NCI-H2227 (cell line): ENCODE results near the gene CSNK1G2.
A peak's percentile ranks its signal among the peaks of the same experiment; 100 is the strongest.

ENCODE experiments used
- DNase-seq: peaks from one replicate; lab custom pipeline; 2025; ENCODE audit not compliant: unreplicated experiment; lab: John Stamatoyannopoulos, UW

The CSNK1G2 gene

DNA sequence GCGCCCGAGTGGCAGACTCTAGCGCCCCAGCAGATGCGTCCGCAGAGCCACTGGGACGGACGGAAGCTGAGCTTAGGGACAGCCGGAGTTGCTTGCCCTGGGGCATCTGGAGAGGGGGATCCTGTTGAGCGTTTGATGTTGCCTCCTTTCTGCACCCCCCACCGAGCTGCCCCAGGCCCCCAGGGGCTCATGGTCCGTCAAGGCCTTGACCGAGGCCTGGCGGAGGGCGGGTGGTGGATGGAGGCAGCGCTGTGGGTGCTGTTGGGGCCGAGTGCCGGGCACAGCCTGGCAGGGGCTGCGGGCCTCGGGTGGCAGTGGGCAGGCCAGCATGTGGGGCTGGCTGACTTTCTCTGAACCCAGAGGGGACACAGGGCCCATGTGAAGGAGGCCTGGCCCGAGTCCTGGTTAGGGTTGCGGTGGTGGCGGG lies 2.7 kb downstream of the CSNK1G2 start:
- no peak for DNase-seq

DNA sequence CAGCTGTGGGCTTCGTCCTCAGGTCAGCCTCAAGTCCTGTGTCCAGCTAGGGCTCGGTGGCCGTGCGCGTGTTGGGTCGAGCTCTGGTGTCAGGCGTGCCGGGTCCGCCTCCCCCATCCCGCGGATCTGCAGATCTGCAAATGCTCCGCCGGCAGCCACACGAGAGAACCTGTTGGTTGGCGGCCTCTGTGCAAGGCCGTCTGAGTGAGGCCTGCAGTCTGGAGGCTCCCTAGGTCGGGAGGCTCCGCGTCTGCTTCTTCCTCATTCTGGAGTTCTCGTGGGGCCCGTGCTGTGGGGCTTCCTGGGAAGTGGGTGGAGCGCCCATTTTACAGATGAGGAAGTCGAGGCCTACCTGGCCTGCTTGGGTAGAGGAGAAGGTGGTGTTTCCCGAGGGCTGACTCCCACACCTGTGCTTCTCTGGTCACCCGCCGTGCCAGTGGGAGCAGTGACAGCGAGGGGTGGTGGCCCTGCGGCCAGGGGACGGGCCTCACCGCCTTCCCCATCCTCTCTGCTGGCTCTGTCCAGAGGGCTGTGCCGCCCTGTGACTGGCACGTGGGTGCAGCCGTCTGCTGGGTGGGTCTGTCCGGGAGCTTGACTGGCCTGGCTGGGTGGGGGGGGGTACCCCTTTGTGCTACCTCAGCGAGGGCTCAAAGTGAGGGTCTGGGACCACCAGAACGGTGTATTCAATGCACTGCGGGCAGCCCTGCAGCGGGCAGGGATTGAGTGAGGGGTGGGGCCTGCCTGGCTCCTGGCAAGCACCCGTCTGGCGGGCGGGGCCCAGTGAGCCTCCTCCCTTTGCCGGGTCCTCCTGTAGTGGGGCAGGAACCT lies 3.3 kb downstream of the CSNK1G2 start:
- DNase-seq = no peak

DNA sequence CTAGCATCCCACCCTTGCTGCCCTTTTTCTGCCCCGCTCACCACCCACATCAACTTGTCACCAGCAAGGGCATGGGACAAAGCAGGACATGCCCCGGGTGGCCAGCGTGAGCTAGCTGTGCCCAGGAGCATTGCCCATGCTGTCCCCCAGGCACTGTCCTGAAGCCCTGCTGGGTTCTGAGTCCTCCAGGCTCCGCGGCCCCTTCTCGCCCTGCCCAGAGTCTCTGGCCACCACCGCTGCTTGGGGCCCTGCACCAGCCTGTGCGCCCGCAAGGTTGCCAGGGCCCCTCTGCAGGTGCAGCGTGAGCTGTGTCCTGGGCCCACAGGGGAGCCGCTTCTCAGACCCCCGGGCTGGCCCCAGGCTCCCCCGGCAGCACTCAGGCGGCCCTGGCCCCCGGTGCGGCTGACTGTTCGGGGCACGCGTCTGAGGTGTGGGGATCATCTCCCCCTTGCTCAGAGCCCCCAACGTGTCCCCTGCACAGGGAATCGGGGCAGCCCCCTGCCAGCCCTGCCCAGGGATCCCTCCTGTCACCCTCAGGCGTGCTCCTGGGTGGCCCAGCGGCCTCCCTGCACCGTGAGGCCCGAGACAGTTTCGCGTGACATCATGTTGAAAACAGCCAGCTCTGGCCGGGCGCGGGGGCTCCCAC lies 4.1 kb downstream of the CSNK1G2 start:
- no peak for DNase-seq

DNA sequence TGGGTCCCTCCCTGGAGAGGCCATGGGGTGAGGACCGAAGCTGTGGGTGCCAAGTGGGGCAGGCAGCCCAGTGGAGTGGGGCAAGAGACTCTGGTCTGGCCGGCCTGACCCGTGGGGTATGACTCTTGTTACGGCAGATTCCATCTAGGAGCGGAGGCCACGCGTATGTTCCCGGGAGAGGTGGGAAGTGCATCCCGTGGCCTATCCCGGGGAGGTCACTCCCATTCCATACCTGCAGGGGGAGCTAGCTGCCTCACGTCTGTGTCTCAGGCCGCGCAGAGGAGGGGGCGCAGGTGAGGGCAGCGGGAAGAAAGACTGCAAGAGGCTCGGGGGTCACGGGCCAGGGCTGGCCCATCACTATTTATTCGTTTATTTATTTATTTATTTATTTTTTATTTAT lies 4.9 kb downstream of the CSNK1G2 start:
- DNase-seq = peak; percentile 4

DNA sequence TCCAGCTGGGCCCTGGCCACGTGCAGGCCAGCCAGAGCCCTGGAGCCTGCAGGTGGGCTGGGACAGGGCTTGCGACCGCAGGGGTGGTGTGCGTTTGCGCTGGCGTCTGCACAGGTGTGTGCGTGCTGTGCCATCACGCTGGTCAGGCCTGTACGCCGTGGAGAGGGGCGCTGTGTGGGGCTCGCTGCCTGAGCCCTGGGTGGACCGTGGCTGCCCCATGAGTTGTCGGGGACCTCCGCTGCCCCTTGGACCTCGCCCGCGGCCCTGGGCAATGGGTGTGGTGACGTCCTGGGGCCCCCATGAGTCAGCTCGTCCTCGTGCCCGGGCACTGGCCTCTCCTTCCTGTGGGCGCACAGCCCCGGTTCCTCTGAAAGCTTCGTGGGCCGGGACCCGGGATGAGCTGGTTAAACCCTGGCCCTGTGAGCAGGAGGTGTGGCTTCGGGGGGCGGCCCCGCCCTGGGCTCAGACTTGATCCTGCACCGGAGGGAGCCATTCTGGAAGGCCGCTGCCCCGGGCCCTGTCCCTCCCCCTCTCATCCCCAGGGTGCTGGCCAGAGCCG lies 6.8 kb downstream of the CSNK1G2 start:
- no peak for DNase-seq

DNA sequence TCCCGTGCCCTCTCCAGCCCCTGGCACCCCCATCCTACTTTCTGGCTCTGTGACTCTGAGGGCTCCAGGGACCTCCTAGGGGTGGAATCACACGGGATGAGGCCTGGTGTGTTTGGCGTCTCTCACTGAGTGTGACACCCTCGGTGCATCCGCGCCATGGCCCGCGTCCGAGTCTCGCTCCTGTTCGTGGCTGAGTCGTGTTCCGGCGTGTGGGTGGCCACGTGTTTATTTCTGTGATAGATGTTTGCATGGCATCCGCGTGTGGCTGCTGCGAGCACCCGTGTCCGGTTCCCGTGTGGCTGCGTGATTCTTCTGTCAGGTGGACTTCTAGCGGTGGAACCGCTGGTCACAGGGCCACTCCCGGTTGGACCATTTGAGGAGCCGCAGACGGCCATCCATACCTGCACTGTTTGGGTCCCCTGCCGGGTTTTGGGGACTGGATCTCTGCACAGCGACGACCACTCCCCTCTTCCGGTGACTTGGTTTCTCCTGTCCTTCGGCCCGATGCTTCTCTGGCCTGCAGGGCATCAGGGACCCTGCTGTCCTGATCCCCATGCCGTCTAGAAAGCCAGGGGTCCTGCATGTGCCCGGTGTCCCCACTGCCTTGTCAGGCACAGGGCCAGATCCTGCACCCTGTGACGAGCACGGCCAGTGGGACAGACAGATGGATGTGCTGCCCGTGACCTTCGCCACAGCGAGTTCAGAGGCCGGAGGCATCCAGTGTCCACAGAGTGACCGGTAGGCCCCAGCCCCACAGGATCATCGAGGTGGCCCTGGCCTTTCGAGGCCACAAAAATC lies 8.5 kb downstream of the CSNK1G2 start:
- DNase-seq = no peak

DNA sequence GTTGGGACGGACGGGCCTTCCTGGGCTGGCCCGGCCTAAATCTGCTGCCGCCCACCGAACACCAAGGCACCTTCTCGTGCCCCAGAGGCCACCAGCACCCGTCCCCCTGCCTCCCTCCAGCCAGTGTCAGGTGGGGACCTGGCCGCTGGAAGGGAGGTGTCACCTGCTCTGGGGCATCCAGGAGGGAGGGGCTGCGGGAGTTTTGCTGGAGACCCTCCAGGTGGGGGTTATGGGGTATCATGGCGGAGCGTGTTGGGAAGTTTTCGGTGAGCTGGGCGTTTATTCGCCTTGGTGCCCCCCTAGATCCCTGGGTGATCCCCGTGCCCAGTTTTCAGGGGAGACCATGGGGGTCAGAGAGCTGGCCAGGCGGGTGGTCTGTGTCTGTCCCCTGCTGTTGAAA lies 9.7 kb downstream of the CSNK1G2 start:
- no peak for DNase-seq

DNA sequence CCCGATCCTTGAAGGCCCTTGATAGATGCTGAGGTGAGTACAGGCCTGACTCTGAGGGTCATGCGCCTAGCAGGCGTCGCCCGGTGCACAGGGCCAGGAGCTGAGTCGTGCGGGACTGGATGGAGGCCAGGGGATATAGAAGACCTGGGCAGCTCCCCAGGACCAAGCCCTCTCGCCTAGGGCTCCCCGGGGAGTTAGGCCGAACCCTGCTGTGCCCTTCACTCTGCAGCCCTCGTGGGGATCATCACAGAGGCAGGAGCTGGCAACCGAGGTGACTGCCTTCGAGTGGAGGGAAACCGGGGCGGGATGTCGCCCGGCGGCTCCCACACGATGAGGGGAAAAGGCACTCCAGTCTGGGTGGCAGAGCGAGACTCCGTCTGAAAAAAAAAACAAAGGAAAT lies 11.7 kb downstream of the CSNK1G2 start:
- DNase-seq = no peak

DNA sequence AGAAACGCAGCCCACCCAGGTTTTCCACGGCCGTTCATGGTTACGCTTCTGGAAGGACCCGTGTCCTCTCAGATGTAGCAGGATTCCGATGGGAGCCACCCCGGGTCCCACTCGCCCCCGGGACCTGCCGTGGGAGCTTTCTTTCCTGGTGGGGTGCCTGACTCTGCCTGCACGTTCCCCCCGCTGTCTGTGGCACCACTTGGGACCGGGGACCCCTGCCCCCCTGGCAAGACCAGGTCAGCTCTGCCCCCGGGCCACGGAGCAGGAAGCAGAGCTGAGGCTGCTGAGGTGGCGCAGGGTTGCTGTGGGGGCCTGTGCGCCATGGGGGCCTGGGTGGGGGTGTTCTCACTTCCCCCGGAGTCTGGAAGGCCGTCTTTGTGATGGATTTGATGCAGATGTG lies 12.1 kb downstream of the CSNK1G2 start:
- no peak for DNase-seq

DNA sequence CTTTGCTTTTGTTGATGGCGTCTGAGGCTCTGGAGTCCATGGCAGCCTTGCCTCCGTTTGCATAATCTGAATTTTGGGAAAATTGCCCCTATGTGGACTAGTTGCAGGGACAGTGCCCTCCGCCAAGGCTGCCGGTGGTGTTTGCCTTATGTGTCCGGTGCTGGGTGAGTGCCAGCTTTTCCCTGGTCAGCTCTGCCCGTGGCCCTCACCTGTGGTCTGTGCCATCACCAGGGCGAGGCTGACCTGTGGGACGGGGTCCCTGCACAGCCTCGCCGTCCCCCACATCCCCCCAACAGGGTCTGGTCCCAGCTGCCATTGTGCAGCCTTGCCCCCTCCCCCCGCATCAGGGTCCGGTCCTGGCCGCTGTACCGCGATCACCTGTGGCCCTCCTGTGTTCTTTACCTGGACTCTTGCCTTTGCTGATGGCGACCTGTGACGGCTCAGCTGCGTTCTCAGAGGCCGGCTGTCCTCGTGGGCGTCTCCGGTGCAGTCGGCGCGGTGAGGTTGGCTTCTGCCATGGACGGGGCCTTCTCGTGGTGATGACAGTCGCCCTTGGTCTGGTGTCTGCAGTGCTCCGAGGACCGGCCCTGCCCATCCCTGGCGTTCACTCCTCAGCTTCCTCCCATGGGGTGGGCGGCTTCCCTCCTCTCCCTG lies 12.6 kb downstream of the CSNK1G2 start:
- DNase-seq = no peak

DNA sequence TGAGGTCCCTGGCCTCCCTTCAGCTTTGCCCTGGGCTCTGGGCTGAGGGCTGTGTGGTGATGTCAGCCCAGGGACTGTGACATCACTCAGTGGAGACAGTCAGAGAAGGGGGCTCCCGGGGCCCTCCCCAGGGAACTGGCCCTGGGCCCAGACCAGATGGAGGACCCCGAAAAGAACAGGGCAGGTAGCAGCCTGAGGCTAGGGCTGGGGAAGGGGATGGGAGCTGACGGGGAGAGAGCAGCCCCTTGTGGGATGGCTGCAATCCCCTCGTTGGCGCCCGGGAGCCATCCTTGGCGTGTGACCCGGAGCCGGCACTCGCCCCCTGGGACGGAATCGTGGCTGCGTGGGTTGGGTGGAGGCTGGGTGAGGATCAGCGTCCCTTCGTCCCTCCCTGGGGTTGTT lies 13.6 kb downstream of the CSNK1G2 start:
- DNase-seq = no peak

DNA sequence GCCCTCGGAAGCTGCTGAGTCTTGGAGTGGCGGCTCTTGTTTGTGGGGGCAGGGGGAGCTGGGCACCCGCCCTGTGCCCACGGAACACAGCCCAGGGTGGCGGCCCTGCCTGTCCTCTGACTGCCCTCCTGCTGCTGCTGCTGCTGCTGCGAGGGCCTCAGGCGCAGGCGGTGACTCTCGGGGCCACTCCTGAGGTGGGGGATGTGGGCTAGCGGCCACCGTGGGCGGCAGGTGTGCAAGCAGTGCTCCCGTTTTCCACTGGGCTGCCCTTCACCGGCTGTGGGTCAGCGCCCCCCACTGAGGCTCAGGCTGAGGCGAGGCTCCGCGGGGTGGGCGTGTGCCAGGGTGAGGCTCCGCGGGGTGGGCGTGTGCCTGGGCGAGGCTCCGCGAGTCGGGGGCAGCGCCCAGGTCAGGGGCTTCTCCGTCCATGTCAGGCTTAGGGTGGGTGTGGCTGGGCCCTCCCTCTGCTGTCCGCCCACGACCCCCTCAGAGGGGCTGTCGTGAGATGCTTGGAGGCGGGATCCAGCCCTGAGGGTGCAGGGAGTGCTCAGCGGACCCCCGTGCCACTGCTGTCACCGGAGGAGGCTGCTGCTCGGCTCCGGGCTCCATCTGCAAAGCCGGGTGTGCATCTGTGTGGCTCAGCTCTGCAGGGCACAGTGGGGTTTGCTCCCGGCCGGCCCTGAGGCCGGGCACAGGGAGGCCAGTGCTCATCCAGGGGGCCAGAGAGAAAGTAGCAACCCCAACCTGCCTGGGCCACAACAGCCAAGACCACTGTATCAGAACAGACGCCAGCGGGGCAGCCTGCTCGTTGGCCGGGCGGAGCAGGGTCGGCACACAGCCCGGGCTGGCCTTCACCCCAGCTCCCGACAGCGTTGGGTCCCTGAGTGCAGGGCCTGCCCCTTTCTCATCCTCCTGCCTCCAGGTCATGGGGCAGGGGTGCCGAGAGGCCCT lies 14.5 kb downstream of the CSNK1G2 start:
- DNase-seq = no peak

DNA sequence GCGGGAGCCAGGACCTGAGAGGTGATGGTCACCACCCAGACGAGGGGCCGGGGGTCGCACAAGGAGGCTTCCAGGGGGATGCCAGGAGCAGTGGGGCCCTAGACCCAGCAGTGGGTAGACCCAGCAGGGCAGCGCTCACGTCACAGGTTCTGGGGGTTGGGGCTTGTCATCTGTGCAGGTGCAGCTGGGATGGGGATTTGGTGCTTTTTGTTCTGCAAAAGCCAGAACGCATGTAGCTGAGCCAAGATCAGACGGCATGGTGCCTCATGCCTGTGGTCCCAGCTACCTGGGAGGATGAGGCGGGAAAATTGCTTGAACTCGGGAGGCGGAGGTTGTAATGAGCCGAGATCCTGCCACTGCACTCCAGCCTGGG lies 15.1 kb downstream of the CSNK1G2 start:
- no peak for DNase-seq

DNA sequence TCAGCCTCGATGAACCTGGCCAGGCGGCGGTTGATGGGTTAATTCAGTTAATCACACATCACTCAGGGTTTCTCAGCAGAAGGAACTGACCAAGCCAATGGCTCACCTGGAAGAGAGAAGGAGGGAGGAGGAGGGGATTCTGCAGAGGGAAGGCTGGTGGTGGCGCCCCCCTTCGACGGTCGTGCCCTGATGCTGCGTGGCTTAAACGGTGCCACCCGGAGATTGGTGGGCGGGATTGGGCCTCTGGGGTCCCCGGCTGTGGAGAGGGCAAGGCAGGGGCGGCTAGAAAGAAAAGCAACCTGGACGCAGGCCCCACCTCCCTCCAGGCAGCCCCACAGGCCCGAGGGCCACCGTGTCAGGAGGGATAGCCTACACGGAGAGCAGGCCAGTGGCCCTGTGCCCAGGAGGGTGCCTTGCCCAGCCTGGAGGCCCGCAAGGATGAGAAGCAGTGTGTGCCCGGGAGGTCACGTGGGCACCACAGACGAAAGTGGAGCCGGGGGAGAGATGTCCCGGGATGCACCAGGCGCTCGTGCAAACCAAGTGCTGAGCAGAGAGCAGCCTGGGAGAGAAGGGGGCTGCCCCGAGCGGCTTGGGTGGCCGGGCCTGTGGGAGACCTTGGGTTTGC lies 16.0 kb downstream of the CSNK1G2 start:
- no peak for DNase-seq

DNA sequence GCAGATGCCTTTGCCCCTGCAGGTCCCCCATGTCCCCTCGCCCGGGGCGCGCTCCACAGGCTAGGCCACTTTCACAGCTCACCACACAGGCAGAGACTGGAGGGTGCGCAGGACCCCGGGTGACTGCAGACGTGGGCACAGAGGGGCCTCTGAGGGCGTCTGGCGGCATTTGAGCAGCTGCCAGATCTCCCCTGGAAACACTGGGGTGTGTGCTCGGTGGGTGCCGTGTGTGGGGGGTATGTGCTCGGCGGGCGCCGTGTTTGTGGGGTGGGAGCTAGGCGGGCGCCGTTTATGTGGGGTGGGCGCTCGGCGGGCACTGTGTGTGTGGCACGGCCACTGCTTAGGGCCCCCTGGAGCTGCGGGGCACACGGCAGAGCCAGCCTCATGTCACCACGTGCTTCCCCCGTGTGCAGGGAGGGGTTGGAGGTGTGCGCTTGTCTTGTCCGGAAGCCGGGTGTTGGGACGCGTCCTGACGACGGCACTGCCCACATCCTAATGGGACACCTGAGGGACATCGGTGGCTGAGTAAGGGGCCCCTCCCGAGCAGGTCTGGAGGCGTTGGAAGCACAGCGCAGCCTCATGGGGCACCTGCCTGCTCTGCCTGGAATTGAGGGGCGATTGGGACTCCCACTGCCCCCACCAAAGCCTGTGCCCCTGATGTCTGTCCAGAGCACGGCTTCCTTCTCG lies 16.7 kb downstream of the CSNK1G2 start:
- DNase-seq = no peak

DNA sequence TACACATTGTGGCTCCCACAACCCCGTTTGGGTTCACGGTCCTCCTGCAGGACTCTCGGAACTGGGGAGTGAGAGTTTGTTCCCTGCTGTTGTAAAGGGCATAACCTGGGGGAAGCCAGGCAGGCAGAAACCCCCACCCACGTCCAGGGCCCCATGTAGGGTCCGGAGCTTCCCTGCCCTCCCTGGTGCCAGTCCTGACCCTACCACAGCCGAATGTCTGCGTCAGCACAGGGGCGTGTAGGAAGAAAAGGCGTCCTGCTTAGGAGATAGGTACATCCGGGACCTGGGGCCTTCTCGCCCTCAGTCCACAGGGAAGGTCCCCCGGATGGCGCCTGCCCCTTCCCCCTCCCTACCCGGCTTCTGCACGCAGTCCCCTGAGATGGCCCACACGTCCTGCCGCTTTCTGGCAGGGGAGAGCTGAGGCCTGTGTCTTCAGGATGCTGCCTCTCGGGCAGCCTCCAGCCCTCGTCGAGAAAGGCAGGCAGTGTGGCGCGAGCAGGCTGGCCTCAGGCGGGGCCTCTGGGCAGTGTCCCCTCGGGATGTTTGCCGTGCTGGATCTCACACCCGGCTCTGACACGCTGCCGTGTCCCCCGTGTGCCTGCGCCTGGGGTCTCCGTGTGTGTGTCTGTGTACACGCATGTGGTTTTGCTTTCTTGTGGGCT lies 19.1 kb downstream of the CSNK1G2 start:
- DNase-seq = no peak

DNA sequence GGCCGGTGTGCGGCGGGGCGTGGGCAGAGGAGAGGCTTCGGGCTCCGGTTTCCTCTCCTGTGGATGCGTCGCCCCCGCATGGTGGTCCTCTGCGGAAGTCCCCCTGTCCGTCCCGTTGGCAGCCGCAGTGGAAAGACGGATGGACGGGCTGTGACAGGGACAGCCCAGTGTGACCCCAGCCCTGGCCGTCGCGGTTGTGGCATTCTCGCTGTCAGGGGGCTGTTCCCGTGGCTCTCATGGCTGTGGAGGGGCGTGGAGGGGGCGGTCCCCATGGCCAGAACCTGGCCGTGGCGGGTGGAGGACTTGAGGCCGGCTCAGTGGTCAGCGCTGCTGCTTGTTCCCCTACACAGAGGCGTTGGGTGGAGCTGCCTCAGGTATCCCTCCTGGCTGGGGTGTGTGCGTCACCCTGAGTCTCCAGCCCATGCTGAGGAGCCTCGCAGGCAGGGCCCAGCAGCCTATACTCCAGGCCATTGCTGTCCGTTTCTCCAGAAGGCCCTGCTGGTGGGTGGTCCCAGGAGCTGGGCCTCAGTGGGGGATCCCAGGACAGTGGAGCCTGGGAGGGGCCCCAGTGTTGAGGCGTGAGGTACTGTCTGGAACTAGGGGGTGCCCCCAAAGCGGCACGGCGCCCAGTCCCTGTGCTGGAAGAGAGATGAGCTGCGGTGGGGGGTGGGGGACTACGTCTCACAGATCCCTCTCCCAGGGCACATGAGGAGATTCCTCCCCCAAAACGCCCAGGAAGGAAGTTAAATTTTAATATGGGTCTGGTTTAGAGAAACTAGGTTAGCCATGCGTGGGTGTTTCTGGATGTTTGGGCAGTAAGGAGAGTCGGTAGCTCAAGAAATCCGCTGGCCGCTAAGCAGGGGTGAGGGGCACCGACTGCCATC lies 20.3 kb downstream of the CSNK1G2 start:
- DNase-seq = no peak
